T-helper 2 cell treated with Interferon-gamma antibody and Interleukin-4, amounts not matched to agents 100 ng/mL and 5 ng/mL, for 36 hours (primary cell): ENCODE data around the gene PTCH1. TPM values are rescaled to one million over a fixed set of nuclear protein-coding genes. Genes with fewer than 3 reads are reported as not detected.

ENCODE experiments used
- intact Hi-C: fragments of 100-400 bp; cut with micrococcal nuclease; formaldehyde crosslinking; loops from one replicate; pipeline ENCODE4 v1.15.1; 2023
- total RNA-seq: library from RNA; stranded (reverse); gene quantifications from 2 replicates; pipeline ENCODE4 v1.2.3, GENCODE V29; 2022

PTCH1 gene
- total RNA-seq, 1 donor from 2014 or later: 5.4 TPM

GRCh38 chr9:95409650-95410426, 106.9 kb downstream of the PTCH1 start:
- intact Hi-C loops: no loop called here

DNA sequence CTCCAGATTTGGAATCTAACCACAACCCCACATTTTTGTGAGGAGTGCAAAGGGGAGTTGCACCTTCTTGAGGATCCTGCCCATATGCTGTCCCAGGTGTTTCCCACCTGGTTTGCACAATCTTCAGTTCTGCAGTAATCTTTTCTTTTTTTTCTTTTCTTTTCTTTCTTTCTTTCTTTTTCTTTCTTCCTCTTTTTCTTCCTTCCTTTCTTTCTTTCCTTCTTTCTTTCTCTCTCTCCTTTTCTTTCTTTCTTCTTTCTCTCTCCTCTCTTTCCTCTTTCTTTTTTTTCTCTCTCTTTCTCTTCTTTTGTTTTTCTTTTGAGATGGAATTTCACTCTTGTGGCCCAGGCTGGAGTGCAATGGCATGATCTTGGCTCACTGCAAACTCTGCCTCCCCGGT, 109.2 kb downstream of the PTCH1 start:
- intact Hi-C loops: no loop called here

- intact Hi-C loops: no loop called here
These were observed 110.7 kb downstream of the PTCH1 start for GRCh38 chr9:95406121-95406520.

- intact Hi-C loops: no loop called here
These were observed 117.5 kb downstream of the PTCH1 start for GRCh38 chr9:95399261-95399660.

Other genes with a start within 250 kb of the PTCH1 start
- 13.7 and 15.9 TPM in 2 replicates for gene FANCC, start 199.3 kb downstream of the PTCH1 start, total RNA-seq